Astrocyte of the hippocampus (primary cell): ENCODE results near the gene DSCAM.
"Not testable (repeated sequence)": the region's sequence is repeated elsewhere in the genome, so short reads cannot be mapped to it uniquely, and the experiment has no call there.

Experiments used
- DNase-seq: peaks from one replicate; pipeline ENCODE4 v3.0.0; 2011; ENCODE audit warnings: low read depth, low spot score

Gene DSCAM

GRCh38 chr21:40187946-40188654 is 658.9 kb downstream of the DSCAM start:
- no peak for DNase-seq

GRCh38 chr21:40187244-40187643 is 659.7 kb downstream of the DSCAM start:
- DNase-seq: no peak

GRCh38 chr21:40186045-40186444 is 660.9 kb downstream of the DSCAM start:
- peak; percentile 6 for DNase-seq

GRCh38 chr21:40185208-40185607 is 661.8 kb downstream of the DSCAM start:
- DNase-seq: no peak

GRCh38 chr21:40182491-40182890 is 664.5 kb downstream of the DSCAM start:
- DNase-seq: not testable (repeated sequence)

- peak; percentile 23 for DNase-seq
Observed at GRCh38 chr21:40179166-40179565, 667.8 kb downstream of the DSCAM start.

- DNase-seq: no peak
Observed at GRCh38 chr21:40178726-40179125, 668.2 kb downstream of the DSCAM start.

GRCh38 chr21:40177979-40178378 is 669.0 kb downstream of the DSCAM start:
- DNase-seq: no peak

GRCh38 chr21:40176724-40177123 is 670.2 kb downstream of the DSCAM start:
- DNase-seq: no peak

GRCh38 chr21:40173816-40174215 is 673.1 kb downstream of the DSCAM start:
- no peak for DNase-seq

- DNase-seq: no peak
Observed at GRCh38 chr21:40169971-40170370, 677.0 kb downstream of the DSCAM start.

GRCh38 chr21:40166291-40166843 is 680.6 kb downstream of the DSCAM start:
- peak; percentile 44 for DNase-seq

GRCh38 chr21:40165773-40166070 is 681.2 kb downstream of the DSCAM start:
- peak; percentile 79 for DNase-seq

GRCh38 chr21:40164905-40165772 is 681.8 kb downstream of the DSCAM start:
- DNase-seq: peak; percentile 65

- DNase-seq: no peak
Observed at GRCh38 chr21:40162075-40162474, 684.9 kb downstream of the DSCAM start.

GRCh38 chr21:40160911-40161310 is 686.0 kb downstream of the DSCAM start:
- no peak for DNase-seq

- DNase-seq: no peak
Observed at GRCh38 chr21:40158366-40158765, 688.6 kb downstream of the DSCAM start.

GRCh38 chr21:40155563-40155962 is 691.4 kb downstream of the DSCAM start:
- DNase-seq: no peak

- DNase-seq: no peak
Observed at GRCh38 chr21:40153351-40153750, 693.6 kb downstream of the DSCAM start.

- no peak for DNase-seq
Observed at GRCh38 chr21:40152476-40152875, 694.5 kb downstream of the DSCAM start.

GRCh38 chr21:40151611-40152010 is 695.3 kb downstream of the DSCAM start:
- DNase-seq: no peak

- DNase-seq: no peak
Observed at GRCh38 chr21:40146216-40146837, 700.6 kb downstream of the DSCAM start.
